ENCODE measurements around the gene TMEM236. TPM values are rescaled to one million over a fixed set of nuclear protein-coding genes. Genes with fewer than 3 reads are reported as not detected.

The TMEM236 gene
- total RNA-seq, 2 experiments from 2014 or later: 0.04 to 0.12 TPM

- no peak overlapping the region for H3K4me3 Mint-ChIP-seq
- no peaks in the 10 kb centered on the region for H3K36me3 Mint-ChIP-seq
- no peak for DNase-seq
- no peaks in the 10 kb centered on the region for H3K9me3 Mint-ChIP-seq
- H3K4me1 Mint-ChIP-seq: no peaks in the 10 kb centered on the region
- H3K27me3 Mint-ChIP-seq: peaks cover 23% of the 10 kb centered on the region
- no peak overlapping the region for H3K27ac Mint-ChIP-seq
Observed at GRCh38 chr10:17816199-17816598, 64.2 kb downstream of the TMEM236 start.

- H3K4me3 Mint-ChIP-seq: no peak overlapping the region
- no peaks in the 10 kb centered on the region for H3K4me1 Mint-ChIP-seq
- H3K27ac Mint-ChIP-seq: no peak overlapping the region
- H3K36me3 Mint-ChIP-seq: no peaks in the 10 kb centered on the region
- H3K9me3 Mint-ChIP-seq: no peaks in the 10 kb centered on the region
- no peak for DNase-seq
- H3K27me3 Mint-ChIP-seq: peaks cover 13% of the 10 kb centered on the region
Observed at GRCh38 chr10:17817316-17817715, 65.3 kb downstream of the TMEM236 start.

GRCh38 chr10:17817790-17818189 is 65.8 kb downstream of the TMEM236 start:
- H3K27ac Mint-ChIP-seq: no peak overlapping the region
- H3K9me3 Mint-ChIP-seq: no peaks in the 10 kb centered on the region
- no peak overlapping the region for H3K4me3 Mint-ChIP-seq
- peaks cover 10% of the 10 kb centered on the region for H3K27me3 Mint-ChIP-seq
- no peaks in the 10 kb centered on the region for H3K36me3 Mint-ChIP-seq
- no peak for DNase-seq
- no peaks in the 10 kb centered on the region for H3K4me1 Mint-ChIP-seq

GRCh38 chr10:17819836-17820235 is 67.8 kb downstream of the TMEM236 start:
- Mint-ChIP-seq H3K4me3 (no peak overlapping the region), H3K27me3 (peaks cover 9% of the 10 kb centered on the region), H3K36me3 (no peaks in the 10 kb centered on the region), H3K4me1 (no peaks in the 10 kb centered on the region), H3K27ac (no peak overlapping the region), H3K9me3 (no peaks in the 10 kb centered on the region)
- DNase-seq: no peak

- H3K27ac Mint-ChIP-seq: no peak overlapping the region
- no peak for DNase-seq
- H3K36me3 Mint-ChIP-seq: no peaks in the 10 kb centered on the region
- H3K4me3 Mint-ChIP-seq: no peak overlapping the region
- H3K4me1 Mint-ChIP-seq: no peaks in the 10 kb centered on the region
- peaks cover 5% of the 10 kb centered on the region for H3K27me3 Mint-ChIP-seq
- no peaks in the 10 kb centered on the region for H3K9me3 Mint-ChIP-seq
Observed at GRCh38 chr10:17820943-17821342, 68.9 kb downstream of the TMEM236 start.

GRCh38 chr10:17821893-17822292 is 69.9 kb downstream of the TMEM236 start:
- Mint-ChIP-seq H3K4me3 (no peak overlapping the region), H3K9me3 (no peaks in the 10 kb centered on the region), H3K27me3 (peaks cover 8% of the 10 kb centered on the region), H3K4me1 (no peaks in the 10 kb centered on the region), H3K36me3 (no peaks in the 10 kb centered on the region), H3K27ac (no peak overlapping the region)
- DNase-seq: no peak

GRCh38 chr10:17831341-17831740 is 79.3 kb downstream of the TMEM236 start:
- Mint-ChIP-seq H3K27ac (no peak overlapping the region), H3K4me1 (no peaks in the 10 kb centered on the region), H3K36me3 (no peaks in the 10 kb centered on the region), H3K9me3 (no peaks in the 10 kb centered on the region), H3K4me3 (no peak overlapping the region), H3K27me3 (peaks cover 13% of the 10 kb centered on the region)
- DNase-seq: no peak

- DNase-seq: no peak
- Mint-ChIP-seq H3K27me3 (peaks cover 13% of the 10 kb centered on the region), H3K36me3 (no peaks in the 10 kb centered on the region), H3K4me3 (no peak overlapping the region), H3K27ac (no peak overlapping the region), H3K4me1 (no peaks in the 10 kb centered on the region), H3K9me3 (no peaks in the 10 kb centered on the region)
Observed at GRCh38 chr10:17831896-17832295, 79.9 kb downstream of the TMEM236 start.

- no peaks in the 10 kb centered on the region for H3K4me1 Mint-ChIP-seq
- H3K9me3 Mint-ChIP-seq: no peaks in the 10 kb centered on the region
- DNase-seq: no peak
- H3K27ac Mint-ChIP-seq: no peak overlapping the region
- H3K27me3 Mint-ChIP-seq: peaks cover 24% of the 10 kb centered on the region
- no peak overlapping the region for H3K4me3 Mint-ChIP-seq
- no peaks in the 10 kb centered on the region for H3K36me3 Mint-ChIP-seq
Observed at GRCh38 chr10:17833656-17834055, 81.7 kb downstream of the TMEM236 start.

- H3K27me3 Mint-ChIP-seq: peaks cover 20% of the 10 kb centered on the region
- no peaks in the 10 kb centered on the region for H3K9me3 Mint-ChIP-seq
- no peaks in the 10 kb centered on the region for H3K36me3 Mint-ChIP-seq
- no peaks in the 10 kb centered on the region for H3K4me1 Mint-ChIP-seq
- no peak overlapping the region for H3K27ac Mint-ChIP-seq
- H3K4me3 Mint-ChIP-seq: no peak overlapping the region
- no peak for DNase-seq
Observed at GRCh38 chr10:17835688-17836087, 83.7 kb downstream of the TMEM236 start.

GRCh38 chr10:17836942-17837341 is 84.9 kb downstream of the TMEM236 start:
- H3K36me3 Mint-ChIP-seq: no peaks in the 10 kb centered on the region
- no peak for DNase-seq
- no peak overlapping the region for H3K27ac Mint-ChIP-seq
- no peak overlapping the region for H3K4me3 Mint-ChIP-seq
- no peaks in the 10 kb centered on the region for H3K4me1 Mint-ChIP-seq
- peaks cover 20% of the 10 kb centered on the region for H3K27me3 Mint-ChIP-seq
- no peaks in the 10 kb centered on the region for H3K9me3 Mint-ChIP-seq

- no peak overlapping the region for H3K27ac Mint-ChIP-seq
- peaks cover 20% of the 10 kb centered on the region for H3K27me3 Mint-ChIP-seq
- H3K4me1 Mint-ChIP-seq: no peaks in the 10 kb centered on the region
- H3K9me3 Mint-ChIP-seq: no peaks in the 10 kb centered on the region
- DNase-seq: no peak
- H3K4me3 Mint-ChIP-seq: no peak overlapping the region
- H3K36me3 Mint-ChIP-seq: no peaks in the 10 kb centered on the region
Observed at GRCh38 chr10:17838080-17838648, 86.2 kb downstream of the TMEM236 start.

- no peaks in the 10 kb centered on the region for H3K4me1 Mint-ChIP-seq
- H3K27me3 Mint-ChIP-seq: peaks cover 15% of the 10 kb centered on the region
- H3K4me3 Mint-ChIP-seq: no peak overlapping the region
- no peaks in the 10 kb centered on the region for H3K9me3 Mint-ChIP-seq
- no peaks in the 10 kb centered on the region for H3K36me3 Mint-ChIP-seq
- DNase-seq: no peak
- no peak overlapping the region for H3K27ac Mint-ChIP-seq
Observed at GRCh38 chr10:17841050-17841449, 89.0 kb downstream of the TMEM236 start.

- H3K4me1 Mint-ChIP-seq: no peaks in the 10 kb centered on the region
- no peak for DNase-seq
- no peaks in the 10 kb centered on the region for H3K36me3 Mint-ChIP-seq
- H3K27ac Mint-ChIP-seq: no peak overlapping the region
- H3K27me3 Mint-ChIP-seq: peaks cover 10% of the 10 kb centered on the region
- no peaks in the 10 kb centered on the region for H3K9me3 Mint-ChIP-seq
- no peak overlapping the region for H3K4me3 Mint-ChIP-seq
Observed at GRCh38 chr10:17842641-17843040, 90.6 kb downstream of the TMEM236 start.

GRCh38 chr10:17847585-17848296 is 95.7 kb downstream of the TMEM236 start:
- H3K4me1 Mint-ChIP-seq: peaks cover 4% of the 10 kb centered on the region
- H3K27me3 Mint-ChIP-seq: peaks cover 3% of the 10 kb centered on the region
- H3K27ac Mint-ChIP-seq: no peak overlapping the region
- no peaks in the 10 kb centered on the region for H3K36me3 Mint-ChIP-seq
- H3K4me3 Mint-ChIP-seq: no peak overlapping the region
- H3K9me3 Mint-ChIP-seq: no peaks in the 10 kb centered on the region
- DNase-seq: no peak

- H3K4me1 Mint-ChIP-seq: peaks cover 4% of the 10 kb centered on the region
- H3K27ac Mint-ChIP-seq: no peak overlapping the region
- H3K9me3 Mint-ChIP-seq: no peaks in the 10 kb centered on the region
- no peak for DNase-seq
- H3K27me3 Mint-ChIP-seq: peaks cover 3% of the 10 kb centered on the region
- no peak overlapping the region for H3K4me3 Mint-ChIP-seq
- H3K36me3 Mint-ChIP-seq: no peaks in the 10 kb centered on the region
Observed at GRCh38 chr10:17848646-17849045, 96.6 kb downstream of the TMEM236 start.

All from activated naive CD8-positive, alpha-beta T cell treated with anti-CD3 and anti-CD28 coated beads for 36 hours (primary cell).